GM23338 (cell line): ENCODE data around the gene STOM. TPM values are rescaled to one million over a fixed set of nuclear protein-coding genes. Genes with fewer than 3 reads are reported as not detected.

Experiments used
- ATAC-seq: fragments of 200-7000 bp; cut with Tn5 transposase; 3 replicates; pipeline ENCODE4 v1.9.1; 2020
- DNase-seq: peaks from one replicate; pipeline ENCODE4 v3.0.0-alpha.2; 2015; ENCODE audit warnings: low spot score
- H2AFZ ChIP-seq: fragments of 200-600 bp; sonication (generic); 2 replicates; pipeline ENCODE4 v1.8.0; 2016; ENCODE audit warnings: antibody characterized with exemption, mild to moderate bottlenecking, moderate library complexity
- H3F3A ChIP-seq: fragments of 200-600 bp; sonication (generic); replicated peaks from 2 replicates; pipeline ENCODE4 v1.8.0; 2017; ENCODE audit warnings: antibody characterized with exemption, mixed run types, low read depth
- H3K27ac ChIP-seq: fragments of 200-600 bp; sonication (generic); 2 replicates; pipeline ENCODE4 v1.6.1; 2016; ENCODE audit warnings: low read depth
- H3K27me3 ChIP-seq: fragments of 200-600 bp; sonication (generic); 2 replicates; pipeline ENCODE4 v1.8.0; 2016; ENCODE audit warnings: mild to moderate bottlenecking, mixed run types, moderate library complexity; ENCODE audit not compliant: insufficient read depth
- H3K36me3 ChIP-seq: fragments of 200-600 bp; sonication (generic); 2 replicates; pipeline ENCODE4 v1.8.0; 2016; ENCODE audit warnings: mild to moderate bottlenecking; ENCODE audit not compliant: insufficient read depth
- H3K4me1 ChIP-seq: fragments of 200-600 bp; sonication (generic); 2 replicates; pipeline ENCODE4 v1.8.0; 2016; ENCODE audit warnings: mild to moderate bottlenecking, moderate library complexity; ENCODE audit not compliant: insufficient read depth
- H3K4me2 ChIP-seq: fragments of 200-600 bp; sonication (generic); 2 replicates; pipeline ENCODE4 v1.7.1; 2017; ENCODE audit warnings: mixed run types
- H3K4me3 ChIP-seq: fragments of 200-600 bp; sonication (generic); 2 replicates; pipeline ENCODE4 v1.6.1; 2016; ENCODE audit warnings: mixed run types
- H3K79me2 ChIP-seq: fragments of 200-600 bp; sonication (generic); replicated peaks from 2 replicates; pipeline ENCODE4 v1.8.0; 2017; ENCODE audit warnings: mild to moderate bottlenecking; ENCODE audit not compliant: insufficient read depth
- H3K9me2 ChIP-seq: fragments of 200-600 bp; sonication (generic); 2 replicates; pipeline ENCODE4 v1.8.0; 2017; ENCODE audit not compliant: insufficient read depth
- H4K20me1 ChIP-seq: fragments of 200-600 bp; sonication (generic); replicated peaks from 2 replicates; pipeline ENCODE4 v1.8.0; 2017; ENCODE audit warnings: mild to moderate bottlenecking; ENCODE audit not compliant: insufficient read depth
- H3K27ac Mint-ChIP-seq: 2 replicates; pipeline ENCODE4 v1.8.0; 2020; ENCODE audit warnings: inconsistent platforms, mild to moderate bottlenecking, moderate library complexity, mixed read lengths
- H3K27me3 Mint-ChIP-seq: 3 replicates; pipeline ENCODE4 v1.8.0; 2022; ENCODE audit warnings: low read depth, mild to moderate bottlenecking, moderate library complexity, mixed read lengths, inconsistent platforms; ENCODE audit not compliant: insufficient read depth, poor library complexity
- H3K36me3 Mint-ChIP-seq: 3 replicates; pipeline ENCODE4 v1.8.0; 2021; ENCODE audit warnings: low read depth, mild to moderate bottlenecking, inconsistent platforms, moderate library complexity, mixed read lengths
- H3K4me1 Mint-ChIP-seq: 3 replicates; pipeline ENCODE4 v1.8.0; 2020; ENCODE audit warnings: mild to moderate bottlenecking, inconsistent platforms, mixed read lengths
- H3K4me3 Mint-ChIP-seq: 3 replicates; pipeline ENCODE4 v1.8.0; 2021; ENCODE audit warnings: moderate library complexity, mild to moderate bottlenecking, inconsistent platforms, mixed read lengths
- H3K9me3 Mint-ChIP-seq: 3 replicates; pipeline ENCODE4 v1.8.0; 2020; ENCODE audit warnings: moderate library complexity, mild to moderate bottlenecking, inconsistent platforms, mixed read lengths
- CREB1 ChIP-seq: fragments of 250-450 bp; sonication (Bioruptor Pico); IDR thresholded peaks from 2 replicates; pipeline ENCODE4 v1.5.0; 2020; ENCODE audit warnings: low read depth, mild to moderate bottlenecking, moderate library complexity
- CTCF ChIP-seq, 2 experiments: fragments of 200-600 bp in 1 of 2; sonication (generic) in 1 of 2; conservative IDR thresholded peaks; 2 replicates each; pipeline versions ENCODE4 v1.5.1 to v1.6.1; 2016 to 2017; ENCODE audit warnings: antibody characterized with exemption in 2 of 2, low read depth in 2 of 2, mild to moderate bottlenecking in 2 of 2, moderate library complexity in 1 of 2
- ETS1 ChIP-seq: IDR thresholded peaks from 2 replicates; pipeline ENCODE4 v1.6.1; 2016; ENCODE audit warnings: antibody characterized with exemption
- EZH2 ChIP-seq: fragments of 200-600 bp; sonication (generic); IDR thresholded peaks from one replicate; pipeline ENCODE4 v1.8.0; 2017; ENCODE audit warnings: antibody characterized with exemption, mild to moderate bottlenecking, low read depth; ENCODE audit not compliant: unreplicated experiment
- EZH2phosphoT487 ChIP-seq: fragments of 200-600 bp; sonication (generic); IDR thresholded peaks from one replicate; pipeline ENCODE4 v1.8.1; 2018; ENCODE audit warnings: antibody characterized with exemption; ENCODE audit not compliant: unreplicated experiment
- JUNB ChIP-seq: IDR thresholded peaks from one replicate; pipeline ENCODE4 v1.6.1; 2016; ENCODE audit warnings: antibody characterized with exemption; ENCODE audit not compliant: unreplicated experiment
- POLR2AphosphoS5 ChIP-seq: IDR thresholded peaks from 2 replicates; pipeline ENCODE4 v1.6.1; 2016; ENCODE audit warnings: antibody characterized with exemption, low read depth
- ZNF114 ChIP-seq: fragments of 250-450 bp; sonication (Bioruptor Pico); IDR thresholded peaks from 2 replicates; pipeline ENCODE4 v1.5.0; 2020; ENCODE audit warnings: mild to moderate bottlenecking, moderate library complexity
- ZNF331 ChIP-seq: fragments of 250-450 bp; sonication (Bioruptor Pico); IDR thresholded peaks from 2 replicates; pipeline ENCODE4 v1.5.0; 2020; ENCODE audit warnings: low read depth, mild to moderate bottlenecking, moderate library complexity
- polyA plus RNA-seq: library from polyadenylated mRNA; unstranded; fragments of >200 nt; fragmentation: Nextera tagmentation; extraction: Ambion mirVana; gene quantifications from 2 replicates; pipeline ENCODE4 v1.2.1, GENCODE V29; 2016
- total RNA-seq: library from RNA; depleted of rRNA; stranded (reverse); fragments of >200 nt; shearing (Covaris generic); gene quantifications from 2 replicates; pipeline ENCODE4 v1.2.3, GENCODE V29; 2014

STOM gene
- total and polyA plus RNA-seq, 2 experiments from 2014 or later = 29.4 to 51.1 TPM

- no peaks in the 10 kb centered on the region for H3K9me2 ChIP-seq
- peaks cover 17% of the 10 kb centered on the region for H3K27me3 Mint-ChIP-seq
- H3K4me1 Mint-ChIP-seq = peaks cover 29% of the 10 kb centered on the region
- no peaks in the 10 kb centered on the region for H3K79me2 ChIP-seq
- H3K27ac ChIP-seq = no peak overlapping the region
- no peak overlapping the region for H2AFZ ChIP-seq
- 0 out of 2 replicates have a peak, but pooled peaks cover 8% of the 10 kb centered on the region for H3F3A ChIP-seq
- peaks cover 7% of the 10 kb centered on the region; the same call in 1 of the 3 replicates for H3K36me3 Mint-ChIP-seq
- DNase-seq (no peak), ATAC-seq (no peak)
- H3K4me3 ChIP-seq = no peak overlapping the region
- H4K20me1 ChIP-seq = no peaks in the 10 kb centered on the region; the same call in 1 of the 2 replicates
- peaks cover 26% of the 10 kb centered on the region for H3K27me3 ChIP-seq
- no peaks in the 10 kb centered on the region for H3K36me3 ChIP-seq
- H3K27ac Mint-ChIP-seq = no peak overlapping the region
- H3K4me2 ChIP-seq = no peak overlapping the region
- H3K4me1 ChIP-seq = peaks cover 16% of the 10 kb centered on the region
- TF ChIP-seq ETS1 = no peak
- no peak for TF ChIP-seq CTCF (conservative IDR thresholded peaks at IDR 0.05; ENCODE audit: low read depth in 2 of 2)
- no peak for TF ChIP-seq CREB1 (CRISPR knock-in tag)
- no peaks in the 10 kb centered on the region for H3K9me3 Mint-ChIP-seq
- H3K4me3 Mint-ChIP-seq = no peak overlapping the region
These were observed 72.7 kb downstream of the STOM start for GRCh38 chr9:121297389-121297788.

- H3K36me3 ChIP-seq = no peaks in the 10 kb centered on the region
- no peaks in the 10 kb centered on the region; the same call in 1 of the 2 replicates for H4K20me1 ChIP-seq
- no peaks in the 10 kb centered on the region for H3K9me2 ChIP-seq
- Mint-ChIP-seq H3K27ac (no peak overlapping the region), H3K4me3 (no peak overlapping the region), H3K4me1 (peaks cover 29% of the 10 kb centered on the region), H3K36me3 (peaks cover 7% of the 10 kb centered on the region; the same call in 1 of the 3 replicates), H3K27me3 (peaks cover 17% of the 10 kb centered on the region), H3K9me3 (no peaks in the 10 kb centered on the region)
- TF ChIP-seq EZH2phosphoT487 (no peak), CREB1 (CRISPR knock-in tag) (no peak), ZNF114 (no peak), JUNB (no peak), EZH2 (no peak), CTCF (conservative IDR thresholded peaks at IDR 0.05; ENCODE audit: low read depth in 2 of 2) (no peak), POLR2AphosphoS5 (no peak), ZNF331 (CRISPR knock-in tag) (no peak)
- no peak overlapping the region for H3K4me2 ChIP-seq
- H2AFZ ChIP-seq = no peak overlapping the region
- H3K4me3 ChIP-seq = no peak overlapping the region
- H3K79me2 ChIP-seq = no peaks in the 10 kb centered on the region
- peaks cover 22% of the 10 kb centered on the region for H3K27me3 ChIP-seq
- H3F3A ChIP-seq = 0 out of 2 replicates have a peak, but pooled peaks cover 8% of the 10 kb centered on the region
- H3K4me1 ChIP-seq = peaks cover 16% of the 10 kb centered on the region
- ATAC-seq (no peak), DNase-seq (no peak)
- H3K27ac ChIP-seq = no peak overlapping the region
These were observed 73.6 kb downstream of the STOM start for GRCh38 chr9:121296213-121297127.
